ENCODE data around the gene PKN3. TPM values are rescaled to one million over a fixed set of nuclear protein-coding genes. Genes with fewer than 3 reads are reported as not detected.
"Not testable (repeated sequence)": the region's sequence is repeated elsewhere in the genome, so short reads cannot be mapped to it uniquely, and the experiment has no call there.

PKN3 gene
- total RNA-seq, 6 donors from 2014 or later = 4.8 to 38.8 (median 14.0) TPM

DNA sequence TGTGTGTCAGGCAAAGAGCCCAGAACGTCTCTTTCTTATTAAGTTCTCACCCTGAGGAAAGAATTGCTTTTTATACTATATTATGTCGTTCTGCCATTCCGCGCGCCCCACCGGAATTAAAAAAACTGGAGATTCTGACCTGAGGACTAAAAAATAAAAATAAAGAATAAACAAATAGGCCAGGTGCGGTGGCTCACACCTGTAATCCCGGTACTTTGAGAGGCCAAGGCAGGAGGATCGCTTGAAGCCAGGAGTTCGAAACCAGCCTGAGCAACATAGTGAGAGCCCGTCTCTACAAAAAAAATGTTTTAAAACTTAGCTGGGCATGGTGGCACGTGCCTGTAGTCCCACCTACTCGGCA, 45.0 kb upstream of the PKN3 start:
- TF ChIP-seq POLR2AphosphoS5 (IDR thresholded peaks at IDR 0.05) (no peak), POLR2A (IDR thresholded peaks at IDR 0.05) (no peak), EP300 (IDR thresholded peaks at IDR 0.05) (no peak)
- TF ChIP-seq, protein P1, sequence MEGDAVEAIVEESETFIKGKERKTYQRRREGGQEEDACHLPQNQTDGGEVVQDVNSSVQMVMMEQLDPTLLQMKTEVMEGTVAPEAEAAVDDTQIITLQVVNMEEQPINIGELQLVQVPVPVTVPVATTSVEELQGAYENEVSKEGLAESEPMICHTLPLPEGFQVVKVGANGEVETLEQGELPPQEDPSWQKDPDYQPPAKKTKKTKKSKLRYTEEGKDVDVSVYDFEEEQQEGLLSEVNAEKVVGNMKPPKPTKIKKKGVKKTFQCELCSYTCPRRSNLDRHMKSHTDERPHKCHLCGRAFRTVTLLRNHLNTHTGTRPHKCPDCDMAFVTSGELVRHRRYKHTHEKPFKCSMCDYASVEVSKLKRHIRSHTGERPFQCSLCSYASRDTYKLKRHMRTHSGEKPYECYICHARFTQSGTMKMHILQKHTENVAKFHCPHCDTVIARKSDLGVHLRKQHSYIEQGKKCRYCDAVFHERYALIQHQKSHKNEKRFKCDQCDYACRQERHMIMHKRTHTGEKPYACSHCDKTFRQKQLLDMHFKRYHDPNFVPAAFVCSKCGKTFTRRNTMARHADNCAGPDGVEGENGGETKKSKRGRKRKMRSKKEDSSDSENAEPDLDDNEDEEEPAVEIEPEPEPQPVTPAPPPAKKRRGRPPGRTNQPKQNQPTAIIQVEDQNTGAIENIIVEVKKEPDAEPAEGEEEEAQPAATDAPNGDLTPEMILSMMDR (IDR thresholded peaks at IDR 0.05) = no peak
- no peaks in the 10 kb centered on the region for H3K9me3 ChIP-seq
- H3K27me3 ChIP-seq = no peaks in the 10 kb centered on the region
- peaks cover 6 to 15% (median 10%) of the 10 kb centered on the region in 4 donors for H3K4me1 ChIP-seq
- H3K36me3 ChIP-seq = no peaks in the 10 kb centered on the region
- DNase-seq = no peak
- no peak for ATAC-seq (ENCODE audit: low FRiP score in 2 of 2)
- peak overlapping the region in 2 of 4 donors; percentile 78 to 89 for H3K4me3 ChIP-seq
- WGBS, 2 donors = 96 to 97% methylated on average over 13 of the region's 13 CpGs
- H3K27ac ChIP-seq = peak overlapping the region; percentile 97 to 99 (median 98)

DNA sequence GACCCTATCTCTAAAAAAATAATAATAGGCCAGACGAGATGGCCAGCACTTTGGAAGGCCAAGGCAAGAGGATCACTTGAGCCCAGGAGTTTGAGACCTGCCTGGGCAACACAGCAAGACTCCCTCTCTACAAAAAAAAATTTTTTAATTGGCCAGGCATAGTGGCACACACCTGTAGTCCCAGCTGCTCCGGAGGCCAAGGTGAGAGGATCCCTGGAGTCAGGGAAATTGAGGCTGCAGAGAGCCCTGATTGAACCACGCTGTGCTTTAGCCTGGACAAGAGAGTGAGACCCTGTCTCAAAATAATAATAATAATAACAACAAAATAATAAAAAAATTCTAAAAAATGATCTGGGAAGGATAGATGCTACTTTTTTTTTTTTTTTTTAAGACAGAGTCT, 44.5 kb upstream of the PKN3 start:
- Histone ChIP-seq H3K9me3 (no peaks in the 10 kb centered on the region), H3K27me3 (no peaks in the 10 kb centered on the region), H3K4me3 (no peak overlapping the region), H3K36me3 (no peaks in the 10 kb centered on the region), H3K4me1 (peaks cover 6 to 15% (median 10%) of the 10 kb centered on the region in 4 donors), H3K27ac (no peak overlapping the region)
- TF ChIP-seq POLR2A (IDR thresholded peaks at IDR 0.05) (no peak), POLR2AphosphoS5 (IDR thresholded peaks at IDR 0.05) (no peak), EP300 (IDR thresholded peaks at IDR 0.05) (no peak)
- TF ChIP-seq, protein P1 (IDR thresholded peaks at IDR 0.05) = no peak
- WGBS, 2 donors = 91 to 98% methylated on average over 3 of the region's 3 CpGs
- ATAC-seq (ENCODE audit: low FRiP score in 2 of 2) = no peak
- DNase-seq = no peak

- DNase-seq; ATAC-seq (ENCODE audit: low FRiP score in 2 of 2); H3K36me3 ChIP-seq; H3K9me3 ChIP-seq; H3K4me1 ChIP-seq; H3K4me3 ChIP-seq; H3K27ac ChIP-seq; H3K27me3 ChIP-seq: not testable (repeated sequence)
- WGBS, 2 donors = 85 to 88% methylated on average over 8 of the region's 8 CpGs
These were observed 35.8 kb upstream of the PKN3 start for GRCh38 chr9:128666481-128666941.

DNA sequence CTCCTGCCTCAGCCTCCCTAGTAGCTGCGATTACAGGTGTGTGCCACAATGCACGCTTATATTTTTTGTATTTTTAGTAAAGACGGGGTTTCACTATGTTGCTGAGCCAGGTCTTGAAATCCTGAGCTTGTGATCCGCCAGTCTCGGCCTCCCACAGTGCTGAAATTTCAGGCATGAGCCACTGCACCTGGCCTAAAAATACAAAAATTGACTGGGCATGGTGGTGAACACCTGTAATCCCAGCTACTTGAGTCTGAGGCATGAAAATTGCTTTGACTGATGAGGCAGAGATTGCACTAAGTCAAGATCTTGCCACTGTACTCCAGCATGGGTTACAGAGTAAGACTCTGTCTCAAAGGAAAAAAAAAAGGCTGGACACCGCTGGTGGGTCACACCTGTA, 32.5 kb upstream of the PKN3 start:
- Histone ChIP-seq H3K9me3 (no peaks in the 10 kb centered on the region), H3K36me3 (no peaks in the 10 kb centered on the region), H3K4me1 (no peaks in the 10 kb centered on the region), H3K4me3 (no peak overlapping the region), H3K27me3 (no peaks in the 10 kb centered on the region), H3K27ac (no peak overlapping the region)
- WGBS, 2 donors = 92 to 95% methylated on average over 6 of the region's 6 CpGs
- DNase-seq (no peak), ATAC-seq (ENCODE audit: low FRiP score in 2 of 2) (no peak)
- TF ChIP-seq POLR2A (IDR thresholded peaks at IDR 0.05) (no peak), EP300 (IDR thresholded peaks at IDR 0.05) (no peak), POLR2AphosphoS5 (IDR thresholded peaks at IDR 0.05) (no peak)
- TF ChIP-seq, protein P1 (IDR thresholded peaks at IDR 0.05) = no peak

DNA sequence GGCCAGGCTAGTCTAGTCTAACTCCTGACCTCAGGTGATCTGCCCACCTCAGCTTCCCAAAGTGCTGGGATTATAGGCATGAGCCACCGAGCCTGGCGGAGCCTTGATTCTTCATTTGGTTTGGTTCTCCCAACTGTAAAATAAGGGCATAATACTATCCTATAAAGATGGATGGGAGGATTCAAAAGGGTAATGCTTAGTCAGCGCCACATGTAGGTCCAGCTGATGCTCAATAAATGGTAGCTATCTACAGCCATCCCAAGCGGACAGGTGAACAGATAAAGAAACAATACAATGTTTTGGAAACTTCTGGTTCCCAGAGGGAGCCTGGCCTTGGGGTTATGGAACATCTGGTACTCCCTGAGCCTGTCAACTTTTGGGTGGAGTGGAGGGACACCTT, 26.9 kb upstream of the PKN3 start:
- 95 to 98% methylated on average over 4 of the region's 4 CpGs for WGBS, 2 donors
- ATAC-seq (ENCODE audit: low FRiP score in 2 of 2) (no peak), DNase-seq (no peak)
- Histone ChIP-seq H3K4me3 (no peak overlapping the region), H3K27me3 (no peaks in the 10 kb centered on the region), H3K27ac (no peak overlapping the region), H3K9me3 (no peaks in the 10 kb centered on the region), H3K4me1 (no peaks in the 10 kb centered on the region), H3K36me3 (no peaks in the 10 kb centered on the region)
- TF ChIP-seq POLR2A (IDR thresholded peaks at IDR 0.05) (no peak), EP300 (IDR thresholded peaks at IDR 0.05) (no peak), POLR2AphosphoS5 (IDR thresholded peaks at IDR 0.05) (no peak)
- TF ChIP-seq, protein P1 (IDR thresholded peaks at IDR 0.05) = no peak

Data from upper lobe of left lung (tissue), 6 donors.